H1 (cell line): Measurements from ENCODE around the gene MYLK2. TPM values are rescaled to one million over a fixed set of nuclear protein-coding genes. Genes with fewer than 3 reads are reported as not detected.

Experiments used
- CHD7 ChIP-seq: fragments of 300-600 bp; sonication (generic); IDR thresholded peaks from 2 replicates; pipeline ENCODE4 v1.7.1; 2012; ENCODE audit warnings: low read length, moderate library complexity, mild to moderate bottlenecking, inconsistent platforms; ENCODE audit not compliant: insufficient replicate concordance
- HDAC2 ChIP-seq, 2 experiments: fragments of 300-600 bp in 1 of 2; sonication (generic) in 1 of 2; IDR thresholded peaks; 2 replicates each; pipeline ENCODE4 v1.6.1; 2011 to 2012; ENCODE audit warnings: low read depth in 2 of 2, low read length in 2 of 2, mild to moderate bottlenecking in 2 of 2, moderate library complexity in 2 of 2, borderline replicate concordance in 1 of 2, inconsistent platforms in 1 of 2
- polyA plus RNA-seq, 7 experiments: library from polyadenylated mRNA; depleted of rRNA in 3 of 7; stranded (reverse) in 5 of 7; unstranded in 2 of 7; fragments of >200 nt in 5 of 7; fragments of 200-250 nt in 2 of 7; gene quantifications; 1 replicate in 5 of 7; 2 replicates in 1 of 7; 4 replicates in 1 of 7; pipeline versions ENCODE4 v1.2.1 to v1.2.3, GENCODE V29; 2011 to 2013; ENCODE audit warnings: missing spikeins in 2 of 7, mixed read lengths in 2 of 7
- total RNA-seq: library from RNA; stranded (reverse); fragmentation: NEBNext Ultra II Directional; extraction: Animal tissue kit (Norgen Biotek cat#: 25700); gene quantifications from 2 replicates; pipeline ENCODE4 v1.2.1, GENCODE V29; 2021

Gene MYLK2
- total and polyA plus RNA-seq, 2 of the 8 experiments (the other 6 are each of a cell fraction or from before 2014, with no cell fraction given) = 0.22 to 0.26 TPM

- no peak for TF ChIP-seq CHD7
- no peak for TF ChIP-seq HDAC2 (IDR thresholded peaks at IDR 0.05; ENCODE audit: borderline replicate concordance in 1 of 2, low read depth in 2 of 2, low read length in 2 of 2)
Measured at GRCh38 chr20:31811198-31811597, 8.0 kb upstream of the MYLK2 start (continued).
